ENCODE results near the gene KIAA1328. TPM values are rescaled to one million over a fixed set of nuclear protein-coding genes. Genes with fewer than 3 reads are reported as not detected.

KIAA1328 gene
- total RNA-seq, 4 donors from 2014 or later: 11.3 to 26.1 (median 15.3) TPM

- peak overlapping the region; percentile 9 to 93 (median 90) for H3K27ac ChIP-seq
- TF ChIP-seq POLR2AphosphoS5 (IDR thresholded peaks at IDR 0.05) (no peak), POLR2A (IDR thresholded peaks at IDR 0.05) (no peak), EP300 (IDR thresholded peaks at IDR 0.05) (no peak), CTCF (IDR thresholded peaks at IDR 0.05) (no peak)
- peak overlapping the region; percentile 51 to 70 for H3K4me3 ChIP-seq
- no peaks in the 10 kb centered on the region for H3K36me3 ChIP-seq
- H3K4me1 ChIP-seq: peaks cover 0 to 29% (median 0%) of the 10 kb centered on the region in 3 donors
- H3K27me3 ChIP-seq: no peaks in the 10 kb centered on the region
- H3K9me3 ChIP-seq: no peaks in the 10 kb centered on the region
- WGBS, 2 donors (ENCODE audit: low coverage in 1 of 2): 14 to 16% methylated on average over 6 to 10 of the region's 17 CpGs
- ATAC-seq: peak; percentile 33
These were observed 633 bp downstream of the KIAA1328 start for GRCh38 chr18:36829362-36830157.

GRCh38 chr18:36830158-36830495 lies 1.2 kb downstream of the KIAA1328 start:
- H3K27me3 ChIP-seq: no peaks in the 10 kb centered on the region
- no peaks in the 10 kb centered on the region for H3K9me3 ChIP-seq
- no peak for ATAC-seq
- WGBS, 2 donors (ENCODE audit: low coverage in 1 of 2): 11 to 14% methylated on average over 1 of the region's 1 CpG
- TF ChIP-seq CTCF (IDR thresholded peaks at IDR 0.05) (no peak), POLR2A (IDR thresholded peaks at IDR 0.05) (no peak), POLR2AphosphoS5 (IDR thresholded peaks at IDR 0.05) (no peak), EP300 (IDR thresholded peaks at IDR 0.05) (no peak)
- peak overlapping the region in 3 of 4 donors; percentile 89 to 93 (median 90) for H3K27ac ChIP-seq
- H3K4me3 ChIP-seq: peak overlapping the region; percentile 51 to 70
- H3K4me1 ChIP-seq: peaks cover 0 to 29% (median 0%) of the 10 kb centered on the region in 3 donors
- peaks cover 0 to 4% of the 10 kb centered on the region in 2 donors for H3K36me3 ChIP-seq

GRCh38 chr18:36831139-36831538 lies 2.2 kb downstream of the KIAA1328 start:
- no peak overlapping the region for H3K27ac ChIP-seq
- ATAC-seq: no peak

GRCh38 chr18:36833120-36833519 lies 4.2 kb downstream of the KIAA1328 start:
- H3K27me3 ChIP-seq: no peaks in the 10 kb centered on the region
- ATAC-seq: no peak
- TF ChIP-seq POLR2AphosphoS5 (IDR thresholded peaks at IDR 0.05) (no peak), EP300 (IDR thresholded peaks at IDR 0.05) (no peak), CTCF (IDR thresholded peaks at IDR 0.05) (no peak)

More at GRCh38 chr18:36831139-36831538, 2.2 kb downstream of the KIAA1328 start:
- no peaks in the 10 kb centered on the region for H3K9me3 ChIP-seq
- peaks cover 0 to 14% of the 10 kb centered on the region in 2 donors for H3K36me3 ChIP-seq
- TF ChIP-seq EP300 (IDR thresholded peaks at IDR 0.05) (no peak), POLR2A (IDR thresholded peaks at IDR 0.05) (no peak), CTCF (IDR thresholded peaks at IDR 0.05) (no peak), POLR2AphosphoS5 (IDR thresholded peaks at IDR 0.05) (no peak)
- WGBS, 2 donors (ENCODE audit: low coverage in 1 of 2): 17 to 33% methylated on average over 1 of the region's 1 CpG
- no peak overlapping the region for H3K4me3 ChIP-seq
- H3K27me3 ChIP-seq: no peaks in the 10 kb centered on the region
- H3K4me1 ChIP-seq: peaks cover 0 to 29% (median 0%) of the 10 kb centered on the region in 3 donors

GRCh38 chr18:36835927-36836326 lies 7.0 kb downstream of the KIAA1328 start:
- Histone ChIP-seq H3K27ac (no peak overlapping the region), H3K4me3 (no peak overlapping the region), H3K27me3 (no peaks in the 10 kb centered on the region), H3K9me3 (no peaks in the 10 kb centered on the region), H3K36me3 (peaks cover 0 to 36% of the 10 kb centered on the region in 2 donors), H3K4me1 (peaks cover 0 to 7% (median 0%) of the 10 kb centered on the region in 3 donors)
- TF ChIP-seq CTCF (IDR thresholded peaks at IDR 0.05) (no peak), POLR2AphosphoS5 (IDR thresholded peaks at IDR 0.05) (no peak), POLR2A (IDR thresholded peaks at IDR 0.05) (no peak), EP300 (IDR thresholded peaks at IDR 0.05) (no peak)
- 65 to 76% methylated on average over 1 of the region's 1 CpG for WGBS, 2 donors (ENCODE audit: low coverage in 1 of 2)
- no peak for ATAC-seq

More at GRCh38 chr18:36833120-36833519, 4.2 kb downstream of the KIAA1328 start:
- H3K27ac ChIP-seq: no peak overlapping the region
- peaks cover 0 to 19% (median 0%) of the 10 kb centered on the region in 3 donors for H3K4me1 ChIP-seq
- peaks cover 0 to 15% of the 10 kb centered on the region in 2 donors for H3K36me3 ChIP-seq
- no peaks in the 10 kb centered on the region for H3K9me3 ChIP-seq
- H3K4me3 ChIP-seq: no peak overlapping the region
- WGBS, 2 donors (ENCODE audit: low coverage in 1 of 2): 84 to 100% methylated on average over 1 to 2 of the region's 2 CpGs
